Measurements from ENCODE around the gene PLXNA4. TPM values are rescaled to one million over a fixed set of nuclear protein-coding genes. Genes with fewer than 3 reads are reported as not detected.

The PLXNA4 gene
- total and polyA plus RNA-seq, 10 donors = 0.15 to 14.7 (median 8.7) TPM

DNA sequence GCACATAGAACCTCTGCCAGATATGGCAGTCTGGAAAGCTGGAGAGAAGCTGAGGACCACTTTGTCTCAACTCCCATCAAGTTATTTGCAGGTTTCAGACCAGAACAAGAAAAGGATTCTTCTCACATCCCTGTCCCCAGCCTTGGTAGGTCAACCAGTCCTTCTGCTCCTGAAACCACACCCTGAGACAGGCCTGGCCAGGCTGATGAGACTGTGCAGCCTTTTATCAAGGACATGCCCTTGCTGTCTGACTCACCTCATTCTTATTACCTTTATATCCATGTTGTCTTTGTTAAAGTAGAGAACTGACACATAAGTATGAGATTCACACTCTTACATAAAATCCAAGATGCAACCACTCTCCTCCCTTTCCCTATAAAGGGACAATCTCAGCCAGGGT, 354.9 kb downstream of the PLXNA4 start:
- TF ChIP-seq POLR2A (IDR thresholded peaks at IDR 0.05) = no peak
- TF ChIP-seq, protein P1, sequence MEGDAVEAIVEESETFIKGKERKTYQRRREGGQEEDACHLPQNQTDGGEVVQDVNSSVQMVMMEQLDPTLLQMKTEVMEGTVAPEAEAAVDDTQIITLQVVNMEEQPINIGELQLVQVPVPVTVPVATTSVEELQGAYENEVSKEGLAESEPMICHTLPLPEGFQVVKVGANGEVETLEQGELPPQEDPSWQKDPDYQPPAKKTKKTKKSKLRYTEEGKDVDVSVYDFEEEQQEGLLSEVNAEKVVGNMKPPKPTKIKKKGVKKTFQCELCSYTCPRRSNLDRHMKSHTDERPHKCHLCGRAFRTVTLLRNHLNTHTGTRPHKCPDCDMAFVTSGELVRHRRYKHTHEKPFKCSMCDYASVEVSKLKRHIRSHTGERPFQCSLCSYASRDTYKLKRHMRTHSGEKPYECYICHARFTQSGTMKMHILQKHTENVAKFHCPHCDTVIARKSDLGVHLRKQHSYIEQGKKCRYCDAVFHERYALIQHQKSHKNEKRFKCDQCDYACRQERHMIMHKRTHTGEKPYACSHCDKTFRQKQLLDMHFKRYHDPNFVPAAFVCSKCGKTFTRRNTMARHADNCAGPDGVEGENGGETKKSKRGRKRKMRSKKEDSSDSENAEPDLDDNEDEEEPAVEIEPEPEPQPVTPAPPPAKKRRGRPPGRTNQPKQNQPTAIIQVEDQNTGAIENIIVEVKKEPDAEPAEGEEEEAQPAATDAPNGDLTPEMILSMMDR (IDR thresholded peaks at IDR 0.05 in 8 of 11, conservative IDR thresholded peaks at IDR 0.05 in 3 of 11) = no peak
- no peak for TF ChIP-seq POLR2AphosphoS5 (IDR thresholded peaks at IDR 0.05)
- Histone ChIP-seq H3K4me1 (no peaks in the 10 kb centered on the region), H3K36me3 (peaks cover 0 to 17% (median 0%) of the 10 kb centered on the region in 6 donors), H3K9me3 (no peaks in the 10 kb centered on the region), H3K27ac (no peak overlapping the region), H3K4me3 (no peak overlapping the region), H3K27me3 (replicated peaks in 1 of 7) (no peaks in the 10 kb centered on the region)
- intact Hi-C loops (cut with DNase I; ENCODE audit: low total_unique reads) = no loop called here
- DNase-seq = no peak

DNA sequence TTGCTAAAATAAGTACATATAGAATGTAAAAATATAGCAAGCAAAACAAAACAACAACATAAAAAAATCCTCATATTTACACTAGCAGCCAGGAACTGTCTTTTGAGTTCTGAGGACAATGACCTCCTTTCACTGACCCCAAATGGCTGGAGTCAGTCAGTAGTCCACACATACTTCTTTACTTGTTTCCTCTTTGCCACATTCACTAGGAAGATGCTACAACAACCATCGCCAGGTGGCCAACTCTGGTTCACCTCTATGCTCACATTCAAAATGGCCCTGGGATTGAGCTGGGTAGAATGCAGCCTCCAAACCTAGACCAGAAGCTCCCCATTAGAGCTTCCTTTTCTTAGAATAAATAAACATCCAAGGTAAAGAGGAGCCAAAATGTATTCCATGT, 356.2 kb downstream of the PLXNA4 start:
- Histone ChIP-seq H3K27ac (no peak overlapping the region), H3K27me3 (replicated peaks in 1 of 7) (no peaks in the 10 kb centered on the region), H3K9me3 (no peaks in the 10 kb centered on the region), H3K4me1 (no peaks in the 10 kb centered on the region), H3K36me3 (peaks cover 0 to 13% (median 0%) of the 10 kb centered on the region in 6 donors), H3K4me3 (no peak overlapping the region)
- TF ChIP-seq POLR2A (IDR thresholded peaks at IDR 0.05) (no peak), POLR2AphosphoS5 (IDR thresholded peaks at IDR 0.05) (no peak)
- TF ChIP-seq, protein P1 (IDR thresholded peaks at IDR 0.05 in 8 of 11, conservative IDR thresholded peaks at IDR 0.05 in 3 of 11) = no peak
- no peak for DNase-seq
- 87 to 100% (median 93%) methylated on average over 1 of the region's 1 CpG for WGBS, 5 donors
- intact Hi-C loops (cut with DNase I; ENCODE audit: low total_unique reads) = no loop called here

DNA sequence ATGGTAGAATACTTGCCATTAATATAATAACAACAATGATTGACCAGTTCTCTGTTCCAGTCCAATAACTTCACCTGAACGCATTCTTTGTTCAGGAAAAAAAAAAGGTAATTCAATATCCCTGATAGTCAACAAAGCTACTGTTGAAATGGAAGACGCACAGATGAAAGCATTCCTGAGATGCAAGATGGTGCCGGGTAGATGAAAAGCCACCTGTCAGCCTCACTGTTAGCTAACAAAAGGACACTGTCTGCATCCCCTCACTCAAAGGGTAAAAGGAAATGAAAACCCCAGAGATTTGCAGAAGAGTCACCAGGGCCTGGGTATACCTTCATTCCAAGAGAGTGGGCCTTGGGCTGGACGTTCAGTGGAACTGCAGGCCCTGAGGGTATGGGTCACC, 357.4 kb downstream of the PLXNA4 start:
- no peak for TF ChIP-seq POLR2AphosphoS5 (IDR thresholded peaks at IDR 0.05)
- TF ChIP-seq, protein P1 (IDR thresholded peaks at IDR 0.05 in 8 of 11, conservative IDR thresholded peaks at IDR 0.05 in 3 of 11) = no peak
- Histone ChIP-seq H3K27ac (no peak overlapping the region), H3K27me3 (replicated peaks in 1 of 7) (no peaks in the 10 kb centered on the region), H3K9me3 (no peaks in the 10 kb centered on the region), H3K4me1 (no peaks in the 10 kb centered on the region), H3K36me3 (peaks cover 0 to 11% (median 0%) of the 10 kb centered on the region in 6 donors), H3K4me3 (no peak overlapping the region)
- intact Hi-C loops (cut with DNase I; ENCODE audit: low total_unique reads) = no loop called here
- no peak for DNase-seq
- 84 to 91% (median 87%) methylated on average over 4 of the region's 4 CpGs for WGBS, 5 donors

DNA sequence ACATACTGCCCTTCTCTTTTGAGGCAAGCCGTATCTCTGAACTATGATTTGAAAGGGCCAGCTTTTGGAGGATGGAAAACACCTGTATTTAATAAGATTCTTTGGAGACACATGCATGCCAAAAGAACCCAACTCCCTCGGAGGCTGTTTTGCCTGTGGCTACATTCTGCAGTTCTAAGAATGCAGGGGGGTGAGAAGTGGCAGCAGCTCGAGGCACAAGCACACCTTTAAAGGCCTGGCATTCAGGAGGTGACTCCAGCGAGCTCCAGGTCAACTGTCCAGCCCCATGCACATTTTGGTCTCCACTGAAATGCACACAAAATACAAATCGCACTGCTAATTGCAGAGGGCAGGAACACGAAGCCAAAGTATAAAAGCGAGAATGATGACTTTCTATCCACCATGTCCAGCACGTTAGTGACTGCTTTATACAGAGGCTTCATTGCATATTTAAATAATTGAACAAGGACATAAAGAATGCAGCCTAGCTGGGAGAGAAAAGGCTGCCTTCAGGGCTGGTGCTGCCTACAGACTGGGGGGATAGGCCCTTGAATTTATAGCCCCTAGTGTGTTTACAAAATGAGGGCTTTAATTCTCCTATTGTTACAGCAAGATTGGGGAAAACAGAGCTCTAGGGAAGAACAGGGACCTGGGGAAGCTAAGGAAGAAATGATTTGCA, 359.3 kb downstream of the PLXNA4 start:
- no peak for DNase-seq
- H3K36me3 ChIP-seq = no peaks in the 10 kb centered on the region
- 69 to 80% (median 74%) methylated on average over 8 of the region's 8 CpGs for WGBS, 5 donors
- H3K4me1 ChIP-seq = no peaks in the 10 kb centered on the region
- TF ChIP-seq, protein P1 (IDR thresholded peaks at IDR 0.05 in 8 of 11, conservative IDR thresholded peaks at IDR 0.05 in 3 of 11) = no peak
- TF ChIP-seq POLR2AphosphoS5 (IDR thresholded peaks at IDR 0.05) (no peak), POLR2A (IDR thresholded peaks at IDR 0.05) (no peak)
- no peaks in the 10 kb centered on the region for H3K27me3 ChIP-seq (replicated peaks in 1 of 7)
- no peak overlapping the region for H3K4me3 ChIP-seq
- no peaks in the 10 kb centered on the region for H3K9me3 ChIP-seq
- H3K27ac ChIP-seq = no peak overlapping the region
- intact Hi-C loops (cut with DNase I; ENCODE audit: low total_unique reads) = no loop called here
